IPS-20b (cell line): Measurements from ENCODE around the gene TRAPPC1.
"Not testable (repeated sequence)": the region's sequence is repeated elsewhere in the genome, so short reads cannot be mapped to it uniquely, and the experiment has no call there.

ENCODE experiments used
- H3K27ac ChIP-seq: one replicate; pipeline ENCODE4 v1.5.1; 2013; ENCODE audit warnings: low read length
- H3K27me3 ChIP-seq: 2 replicates; pipeline ENCODE4 v1.6.1; 2013; ENCODE audit warnings: mild to moderate bottlenecking, low read length, inconsistent platforms; ENCODE audit not compliant: insufficient read depth
- H3K36me3 ChIP-seq: 2 replicates; pipeline ENCODE4 v1.6.1; 2013; ENCODE audit warnings: low read depth, mild to moderate bottlenecking, inconsistent platforms, low read length, moderate library complexity; ENCODE audit not compliant: insufficient read depth
- H3K4me1 ChIP-seq: 2 replicates; pipeline ENCODE4 v1.6.1; 2013; ENCODE audit warnings: mild to moderate bottlenecking, control low read depth, inconsistent platforms, low read length, moderate library complexity; ENCODE audit not compliant: insufficient read depth
- H3K4me3 ChIP-seq: 2 replicates; pipeline ENCODE4 v1.5.1; 2013; ENCODE audit warnings: mild to moderate bottlenecking, low read length, inconsistent platforms
- H3K9ac ChIP-seq: 2 replicates; pipeline ENCODE4 v1.6.1; 2013; ENCODE audit warnings: low read depth, mild to moderate bottlenecking, inconsistent platforms, low read length, moderate library complexity
- H3K9me3 ChIP-seq: 2 replicates; pipeline ENCODE4 v1.6.1; 2013; ENCODE audit warnings: mild to moderate bottlenecking, low read depth, low read length, inconsistent platforms; ENCODE audit not compliant: insufficient read depth

Gene TRAPPC1

GRCh38 chr17:7955414-7956227 lies 23.9 kb upstream of the TRAPPC1 start:
- Histone ChIP-seq H3K9me3 (no peaks in the 10 kb centered on the region), H3K36me3 (no peaks in the 10 kb centered on the region), H3K27ac (no peak overlapping the region), H3K4me3 (no peak overlapping the region), H3K4me1 (no peaks in the 10 kb centered on the region), H3K27me3 (no peaks in the 10 kb centered on the region), H3K9ac (no peak overlapping the region)

GRCh38 chr17:7953266-7953665 lies 21.5 kb upstream of the TRAPPC1 start:
- not testable (repeated sequence) for H3K4me3 ChIP-seq
- H3K36me3 ChIP-seq = peaks cover 20% of the 10 kb centered on the region

GRCh38 chr17:7951143-7951792 lies 19.5 kb upstream of the TRAPPC1 start:
- Histone ChIP-seq H3K4me1 (no peaks in the 10 kb centered on the region), H3K27ac (no peak overlapping the region), H3K27me3 (no peaks in the 10 kb centered on the region)

More at GRCh38 chr17:7953266-7953665, 21.5 kb upstream of the TRAPPC1 start:
- not testable (repeated sequence) for H3K27me3 ChIP-seq, H3K4me1 ChIP-seq, H3K9ac ChIP-seq, H3K27ac ChIP-seq, H3K9me3 ChIP-seq

GRCh38 chr17:7950578-7950977 lies 18.8 kb upstream of the TRAPPC1 start:
- peaks cover 44% of the 10 kb centered on the region for H3K36me3 ChIP-seq
- H3K4me1 ChIP-seq = no peaks in the 10 kb centered on the region
- H3K9ac ChIP-seq = no peak overlapping the region

More at GRCh38 chr17:7951143-7951792, 19.5 kb upstream of the TRAPPC1 start:
- Histone ChIP-seq H3K36me3 (peaks cover 37% of the 10 kb centered on the region), H3K9me3 (no peaks in the 10 kb centered on the region), H3K4me3 (no peak overlapping the region), H3K9ac (no peak overlapping the region)

GRCh38 chr17:7947651-7948050 lies 15.9 kb upstream of the TRAPPC1 start:
- Histone ChIP-seq H3K27ac (no peak overlapping the region), H3K36me3 (peaks cover 68% of the 10 kb centered on the region), H3K9me3 (no peaks in the 10 kb centered on the region), H3K4me3 (no peak overlapping the region), H3K9ac (no peak overlapping the region), H3K4me1 (no peaks in the 10 kb centered on the region), H3K27me3 (no peaks in the 10 kb centered on the region)

More at GRCh38 chr17:7950578-7950977, 18.8 kb upstream of the TRAPPC1 start:
- no peaks in the 10 kb centered on the region for H3K27me3 ChIP-seq
- H3K27ac ChIP-seq = no peak overlapping the region
- H3K9me3 ChIP-seq = no peaks in the 10 kb centered on the region
- H3K4me3 ChIP-seq = no peak overlapping the region

- H3K9ac ChIP-seq = no peak overlapping the region
- H3K36me3 ChIP-seq = peaks cover 71% of the 10 kb centered on the region
- H3K9me3 ChIP-seq = no peaks in the 10 kb centered on the region
- H3K4me1 ChIP-seq = no peaks in the 10 kb centered on the region
- H3K27ac ChIP-seq = no peak overlapping the region
- H3K27me3 ChIP-seq = no peaks in the 10 kb centered on the region
- H3K4me3 ChIP-seq = no peak overlapping the region
These were observed 14.7 kb upstream of the TRAPPC1 start for GRCh38 chr17:7946441-7946840.

- H3K4me1 ChIP-seq = no peaks in the 10 kb centered on the region
- no peak overlapping the region for H3K27ac ChIP-seq
- peaks cover 79% of the 10 kb centered on the region for H3K36me3 ChIP-seq
- H3K9me3 ChIP-seq = no peaks in the 10 kb centered on the region
- no peak overlapping the region for H3K9ac ChIP-seq
- H3K4me3 ChIP-seq = no peak overlapping the region
- H3K27me3 ChIP-seq = no peaks in the 10 kb centered on the region
These were observed 13.9 kb upstream of the TRAPPC1 start for GRCh38 chr17:7945651-7946050.

GRCh38 chr17:7944326-7944725 lies 12.6 kb upstream of the TRAPPC1 start:
- Histone ChIP-seq H3K9me3 (no peaks in the 10 kb centered on the region), H3K36me3 (peaks cover 83% of the 10 kb centered on the region), H3K4me3 (no peak overlapping the region), H3K27ac (no peak overlapping the region), H3K4me1 (no peaks in the 10 kb centered on the region), H3K9ac (no peak overlapping the region), H3K27me3 (no peaks in the 10 kb centered on the region)

GRCh38 chr17:7943291-7943690 lies 11.5 kb upstream of the TRAPPC1 start:
- no peak overlapping the region for H3K4me3 ChIP-seq
- H3K9me3 ChIP-seq = no peaks in the 10 kb centered on the region
- no peak overlapping the region for H3K27ac ChIP-seq
- no peak overlapping the region for H3K9ac ChIP-seq
- peaks cover 73% of the 10 kb centered on the region for H3K36me3 ChIP-seq
- no peaks in the 10 kb centered on the region for H3K4me1 ChIP-seq
- H3K27me3 ChIP-seq = no peaks in the 10 kb centered on the region

- H3K36me3 ChIP-seq = peaks cover 67% of the 10 kb centered on the region
- H3K4me3 ChIP-seq = no peak overlapping the region
- no peak overlapping the region for H3K27ac ChIP-seq
These were observed 9.0 kb upstream of the TRAPPC1 start for GRCh38 chr17:7940743-7941142.

GRCh38 chr17:7940034-7940433 lies 8.3 kb upstream of the TRAPPC1 start:
- no peak overlapping the region for H3K4me3 ChIP-seq
- H3K27me3 ChIP-seq = no peaks in the 10 kb centered on the region
- peaks cover 66% of the 10 kb centered on the region for H3K36me3 ChIP-seq
- no peaks in the 10 kb centered on the region for H3K9me3 ChIP-seq
- H3K9ac ChIP-seq = no peak overlapping the region
- H3K4me1 ChIP-seq = no peaks in the 10 kb centered on the region
- no peak overlapping the region for H3K27ac ChIP-seq

More at GRCh38 chr17:7940743-7941142, 9.0 kb upstream of the TRAPPC1 start:
- no peaks in the 10 kb centered on the region for H3K27me3 ChIP-seq
- no peak overlapping the region for H3K9ac ChIP-seq
- no peaks in the 10 kb centered on the region for H3K4me1 ChIP-seq
- H3K9me3 ChIP-seq = no peaks in the 10 kb centered on the region

- Histone ChIP-seq H3K9me3 (no peaks in the 10 kb centered on the region), H3K27me3 (no peaks in the 10 kb centered on the region; the same call in 1 of the 2 replicates)
These were observed 4.1 kb upstream of the TRAPPC1 start for GRCh38 chr17:7935859-7936258.

More at GRCh38 chr17:7935859-7936258, 4.1 kb upstream of the TRAPPC1 start:
- peaks cover 42% of the 10 kb centered on the region for H3K36me3 ChIP-seq
- H3K4me3 ChIP-seq = no peak overlapping the region
- no peak overlapping the region for H3K27ac ChIP-seq
- peaks cover 7% of the 10 kb centered on the region; the same call in 1 of the 2 replicates for H3K4me1 ChIP-seq
- no peak overlapping the region for H3K9ac ChIP-seq
